ENCODE data around the gene ACAD10. TPM values are rescaled to one million over a fixed set of nuclear protein-coding genes. Genes with fewer than 3 reads are reported as not detected.

The ACAD10 gene
- total and polyA plus RNA-seq, 2 of the 13 experiments (the other 11 are each of a cell fraction or from before 2014, with no cell fraction given): 15.2 to 16.3 TPM

DNA sequence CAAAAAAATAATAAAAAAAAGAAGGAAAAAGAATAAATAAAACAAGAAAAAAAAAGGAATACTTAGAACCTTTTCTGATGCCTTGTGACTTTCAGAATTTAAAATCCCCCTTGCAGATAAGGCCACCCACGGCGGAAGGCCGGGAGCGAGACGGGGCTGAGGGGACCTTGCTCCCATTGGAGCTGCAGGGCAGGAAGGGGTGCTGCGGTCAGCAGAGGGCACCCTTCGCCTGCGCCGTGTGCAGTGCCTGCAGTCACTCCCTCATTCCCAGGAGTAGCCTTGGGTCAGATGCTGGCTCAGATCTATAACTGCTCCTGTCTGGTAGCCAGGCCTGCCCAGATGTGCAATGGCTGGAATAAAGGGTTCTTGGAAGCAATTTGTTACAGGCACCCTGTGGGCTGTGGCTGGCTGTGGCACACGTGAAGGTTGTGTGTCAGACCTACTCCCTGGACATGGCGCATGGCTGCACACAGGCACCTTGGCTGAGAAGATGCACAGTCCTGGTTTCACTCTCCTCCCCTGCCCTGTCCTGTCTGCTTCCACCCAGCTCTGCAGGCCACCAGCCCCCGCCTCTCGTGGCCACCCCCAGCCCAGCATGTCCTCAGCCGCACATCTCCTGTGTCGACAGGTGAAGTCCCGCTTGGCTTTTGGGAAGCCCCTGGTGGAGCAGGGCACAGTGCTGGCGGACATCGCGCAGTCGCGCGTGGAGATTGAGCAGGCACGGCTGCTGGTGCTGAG lies 67.5 kb downstream of the ACAD10 start:
- peak; percentile 53 for DNase-seq (ENCODE audit: low spot score)
- in situ Hi-C loops (cut with HindIII; ENCODE audit: extremely low pct_ligation_motif_present, low pct_unique_long_range_greater_than_20kb): loop anchor here (10.0 kb wide), 1 partner anchor 61 kb away; no protein-coding TSS in a partner anchor
- peak; percentile 74 for FAIRE-seq
- Histone ChIP-seq H3K79me2 (ENCODE audit: insufficient read depth, low read length) (no peaks in the 10 kb centered on the region), H3K9me3 (ENCODE audit: low read length) (no peaks in the 10 kb centered on the region), H3K4me1 (ENCODE audit: insufficient read depth, low read length) (peaks cover 16% of the 10 kb centered on the region), H3K27me3 (ENCODE audit: control insufficient read depth in 1 of 2, insufficient read depth in 2 of 2, low read length in 2 of 2) (no peaks in the 10 kb centered on the region), H2AFZ (ENCODE audit: low read length) (no peak overlapping the region), H3K27ac (ENCODE audit: extremely low read length, insufficient read depth, low read length) (no peak overlapping the region), H3K9ac (ENCODE audit: insufficient read depth, low read depth, low read length) (no peak overlapping the region), H3K36me3 (replicated peaks in 1 of 2; ENCODE audit: control insufficient read depth in 1 of 2, insufficient read depth in 2 of 2, low read length in 2 of 2) (peaks cover 2 to 11% of the 10 kb centered on the region in 2 experiments; a peak in 3 of 5 replicates), H3K4me3 (replicated peaks in 1 of 3; ENCODE audit: insufficient read depth in 1 of 3, low read depth in 2 of 3, low read length in 3 of 3) (no peak overlapping the region), H3K4me2 (ENCODE audit: low read depth, low read length) (no peak overlapping the region), H4K20me1 (ENCODE audit: insufficient read depth, low read length) (no peaks in the 10 kb centered on the region)
- no TSS peak for BruUV-seq (replicated peaks)
- CTCF ChIA-PET (ENCODE audit: low intra/inter-chr PET ratio, low total read pairs): interaction anchor here (2.3 to 4.2 kb wide), 2 partner anchors 35 to 60 kb away, joined by 31 to 43 read pairs; no protein-coding TSS in a partner anchor
- intact Hi-C loops (cut with micrococcal nuclease; ENCODE audit: unreplicated experiment): loop anchor here (1.0 kb wide), 2 partner anchors 35 to 60 kb away; no protein-coding TSS in a partner anchor
- WGBS (ENCODE audit: low lambda C conversion rate): 73% methylated on average over 18 of the region's 23 CpGs
- POLR2A ChIA-PET: interaction anchor here (0.9 to 1.7 kb wide), 4 partner anchors 13 to 60 kb away, joined by 3 to 6 read pairs (median 4); partner anchors contain the start of gene ALDH2
- peak; percentile 98 for ATAC-seq
- TF ChIP-seq, protein P1, sequence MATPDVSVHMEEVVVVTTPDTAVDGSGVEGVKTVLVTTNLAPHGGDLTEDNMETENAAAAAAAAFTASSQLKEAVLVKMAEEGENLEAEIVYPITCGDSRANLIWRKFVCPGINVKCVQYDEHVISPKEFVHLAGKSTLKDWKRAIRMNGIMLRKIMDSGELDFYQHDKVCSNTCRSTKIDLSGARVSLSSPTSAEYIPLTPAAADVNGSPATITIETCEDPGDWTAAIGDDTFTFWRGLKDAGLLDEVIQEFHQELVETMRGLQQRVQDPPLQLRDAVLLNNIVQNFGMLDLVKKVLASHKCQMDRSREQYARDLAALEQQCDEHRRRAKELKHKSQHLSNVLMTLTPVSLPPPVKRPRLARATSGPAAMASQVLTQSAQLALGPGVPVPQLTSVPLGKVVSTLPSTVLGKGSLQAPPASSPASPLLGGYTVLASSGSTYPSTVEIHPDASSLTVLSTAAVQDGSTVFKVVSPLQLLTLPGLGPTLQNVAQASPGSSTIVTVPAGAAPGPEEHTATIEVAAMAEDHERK (CRISPR knock-in tag; IDR thresholded peaks at IDR 0.05; ENCODE audit: low read depth): no peak
- TF ChIP-seq SRY (CRISPR knock-in tag; IDR thresholded peaks at IDR 0.05): no peak
- peak; percentile 70; the same call in 1 of the 2 replicates for TF ChIP-seq KDM2A (CRISPR knock-in tag; IDR thresholded peaks at IDR 0.05; ENCODE audit: borderline replicate concordance, low read depth)
- TF ChIP-seq, protein P2, sequence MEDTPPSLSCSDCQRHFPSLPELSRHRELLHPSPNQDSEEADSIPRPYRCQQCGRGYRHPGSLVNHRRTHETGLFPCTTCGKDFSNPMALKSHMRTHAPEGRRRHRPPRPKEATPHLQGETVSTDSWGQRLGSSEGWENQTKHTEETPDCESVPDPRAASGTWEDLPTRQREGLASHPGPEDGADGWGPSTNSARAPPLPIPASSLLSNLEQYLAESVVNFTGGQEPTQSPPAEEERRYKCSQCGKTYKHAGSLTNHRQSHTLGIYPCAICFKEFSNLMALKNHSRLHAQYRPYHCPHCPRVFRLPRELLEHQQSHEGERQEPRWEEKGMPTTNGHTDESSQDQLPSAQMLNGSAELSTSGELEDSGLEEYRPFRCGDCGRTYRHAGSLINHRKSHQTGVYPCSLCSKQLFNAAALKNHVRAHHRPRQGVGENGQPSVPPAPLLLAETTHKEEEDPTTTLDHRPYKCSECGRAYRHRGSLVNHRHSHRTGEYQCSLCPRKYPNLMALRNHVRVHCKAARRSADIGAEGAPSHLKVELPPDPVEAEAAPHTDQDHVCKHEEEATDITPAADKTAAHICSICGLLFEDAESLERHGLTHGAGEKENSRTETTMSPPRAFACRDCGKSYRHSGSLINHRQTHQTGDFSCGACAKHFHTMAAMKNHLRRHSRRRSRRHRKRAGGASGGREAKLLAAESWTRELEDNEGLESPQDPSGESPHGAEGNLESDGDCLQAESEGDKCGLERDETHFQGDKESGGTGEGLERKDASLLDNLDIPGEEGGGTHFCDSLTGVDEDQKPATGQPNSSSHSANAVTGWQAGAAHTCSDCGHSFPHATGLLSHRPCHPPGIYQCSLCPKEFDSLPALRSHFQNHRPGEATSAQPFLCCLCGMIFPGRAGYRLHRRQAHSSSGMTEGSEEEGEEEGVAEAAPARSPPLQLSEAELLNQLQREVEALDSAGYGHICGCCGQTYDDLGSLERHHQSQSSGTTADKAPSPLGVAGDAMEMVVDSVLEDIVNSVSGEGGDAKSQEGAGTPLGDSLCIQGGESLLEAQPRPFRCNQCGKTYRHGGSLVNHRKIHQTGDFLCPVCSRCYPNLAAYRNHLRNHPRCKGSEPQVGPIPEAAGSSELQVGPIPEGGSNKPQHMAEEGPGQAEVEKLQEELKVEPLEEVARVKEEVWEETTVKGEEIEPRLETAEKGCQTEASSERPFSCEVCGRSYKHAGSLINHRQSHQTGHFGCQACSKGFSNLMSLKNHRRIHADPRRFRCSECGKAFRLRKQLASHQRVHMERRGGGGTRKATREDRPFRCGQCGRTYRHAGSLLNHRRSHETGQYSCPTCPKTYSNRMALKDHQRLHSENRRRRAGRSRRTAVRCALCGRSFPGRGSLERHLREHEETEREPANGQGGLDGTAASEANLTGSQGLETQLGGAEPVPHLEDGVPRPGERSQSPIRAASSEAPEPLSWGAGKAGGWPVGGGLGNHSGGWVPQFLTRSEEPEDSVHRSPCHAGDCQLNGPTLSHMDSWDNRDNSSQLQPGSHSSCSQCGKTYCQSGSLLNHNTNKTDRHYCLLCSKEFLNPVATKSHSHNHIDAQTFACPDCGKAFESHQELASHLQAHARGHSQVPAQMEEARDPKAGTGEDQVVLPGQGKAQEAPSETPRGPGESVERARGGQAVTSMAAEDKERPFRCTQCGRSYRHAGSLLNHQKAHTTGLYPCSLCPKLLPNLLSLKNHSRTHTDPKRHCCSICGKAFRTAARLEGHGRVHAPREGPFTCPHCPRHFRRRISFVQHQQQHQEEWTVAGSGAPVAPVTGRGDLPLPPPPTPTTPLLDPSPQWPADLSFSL (CRISPR knock-in tag; IDR thresholded peaks at IDR 0.05): no peak
- 0 out of 2 replicates have a peak, but pooled peaks have one; percentile 46 for TF ChIP-seq ZNF350 (CRISPR knock-in tag; IDR thresholded peaks at IDR 0.05; ENCODE audit: borderline replicate concordance, low read depth)
- TF ChIP-seq GABPB1 (CRISPR knock-in tag; IDR thresholded peaks at IDR 0.05): 0 out of 2 replicates have a peak, but pooled peaks have one; percentile 38
- peak; percentile 47; the same call in 1 of the 2 replicates for TF ChIP-seq FOXO1 (CRISPR knock-in tag; IDR thresholded peaks at IDR 0.05)
- TF ChIP-seq NRL (CRISPR knock-in tag; IDR thresholded peaks at IDR 0.05; ENCODE audit: borderline replicate concordance): peak; percentile 34; the same call in 1 of the 2 replicates
- peak; percentile 47; the same call in 1 of the 2 replicates for TF ChIP-seq FOXA3 (CRISPR knock-in tag; IDR thresholded peaks at IDR 0.05)
- TF ChIP-seq ZNF720 (CRISPR knock-in tag; IDR thresholded peaks at IDR 0.05): no peak
- TF ChIP-seq SIN3B (IDR thresholded peaks at IDR 0.05; ENCODE audit: low read length): 0 out of 2 replicates have a peak, but pooled peaks have one; percentile 42
- TF ChIP-seq ZNF772 (CRISPR knock-in tag; IDR thresholded peaks at IDR 0.05): no peak
- TF ChIP-seq, protein P3, sequence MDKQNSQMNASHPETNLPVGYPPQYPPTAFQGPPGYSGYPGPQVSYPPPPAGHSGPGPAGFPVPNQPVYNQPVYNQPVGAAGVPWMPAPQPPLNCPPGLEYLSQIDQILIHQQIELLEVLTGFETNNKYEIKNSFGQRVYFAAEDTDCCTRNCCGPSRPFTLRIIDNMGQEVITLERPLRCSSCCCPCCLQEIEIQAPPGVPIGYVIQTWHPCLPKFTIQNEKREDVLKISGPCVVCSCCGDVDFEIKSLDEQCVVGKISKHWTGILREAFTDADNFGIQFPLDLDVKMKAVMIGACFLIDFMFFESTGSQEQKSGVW (CRISPR knock-in tag; IDR thresholded peaks at IDR 0.05; ENCODE audit: borderline replicate concordance): no peak
- TF ChIP-seq TAF1 (CRISPR knock-in tag; IDR thresholded peaks at IDR 0.05): no peak

Measured in HepG2 (cell line).